ENCODE measurements around the gene IGDCC3.
A peak's percentile ranks its signal among the peaks of the same experiment; 100 is the strongest.

The IGDCC3 gene

DNA sequence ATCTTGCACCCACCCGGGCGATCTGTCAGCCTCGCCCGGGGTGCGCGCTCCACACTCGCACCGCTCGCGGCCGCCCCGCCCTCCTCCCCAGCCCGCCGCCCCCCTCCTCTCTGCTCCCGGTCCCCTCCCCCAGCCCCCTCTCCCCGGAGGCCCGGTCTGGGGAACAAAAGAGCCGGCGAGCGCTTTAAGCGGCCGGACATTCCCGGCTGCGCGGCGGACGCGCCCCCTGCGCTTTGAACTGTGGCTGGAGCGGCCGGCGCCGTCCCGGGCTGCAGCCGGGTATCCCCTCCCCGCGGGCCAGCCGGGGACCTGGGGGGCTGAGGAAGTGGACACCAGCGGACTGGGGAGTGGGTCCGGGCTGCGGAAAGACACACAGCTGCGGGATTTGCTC, at the start of gene IGDCC3:
Gene IGDCC3 (minus strand): TSS at position 27 of the 391 bp plus-strand sequence. CDS start 214 bp downstream, outside the sequence.
- Histone ChIP-seq H3K9ac (ENCODE audit: low read length) (no peak within 1 kb of the TSS), H3K4me1 (ENCODE audit: insufficient read depth, low read length) (peaks cover 4% of the 10 kb centered on the region), H3K4me3 (ENCODE audit: low read depth in 1 of 2, low read length in 2 of 2) (peak within 1 kb of the TSS; percentile 55 to 56), H3K27me3 (ENCODE audit: control insufficient read depth in 1 of 2, insufficient read depth in 2 of 2, low read length in 2 of 2) (peaks cover 25 to 47% of the 10 kb centered on the region in 2 donors), H3K9me3 (ENCODE audit: low read length) (no peaks in the 10 kb centered on the region), H3K27ac (ENCODE audit: low read depth, low read length) (no peak within 1 kb of the TSS), H3K36me3 (ENCODE audit: insufficient read depth, low read length) (no peaks in the 10 kb centered on the region)

DNA sequence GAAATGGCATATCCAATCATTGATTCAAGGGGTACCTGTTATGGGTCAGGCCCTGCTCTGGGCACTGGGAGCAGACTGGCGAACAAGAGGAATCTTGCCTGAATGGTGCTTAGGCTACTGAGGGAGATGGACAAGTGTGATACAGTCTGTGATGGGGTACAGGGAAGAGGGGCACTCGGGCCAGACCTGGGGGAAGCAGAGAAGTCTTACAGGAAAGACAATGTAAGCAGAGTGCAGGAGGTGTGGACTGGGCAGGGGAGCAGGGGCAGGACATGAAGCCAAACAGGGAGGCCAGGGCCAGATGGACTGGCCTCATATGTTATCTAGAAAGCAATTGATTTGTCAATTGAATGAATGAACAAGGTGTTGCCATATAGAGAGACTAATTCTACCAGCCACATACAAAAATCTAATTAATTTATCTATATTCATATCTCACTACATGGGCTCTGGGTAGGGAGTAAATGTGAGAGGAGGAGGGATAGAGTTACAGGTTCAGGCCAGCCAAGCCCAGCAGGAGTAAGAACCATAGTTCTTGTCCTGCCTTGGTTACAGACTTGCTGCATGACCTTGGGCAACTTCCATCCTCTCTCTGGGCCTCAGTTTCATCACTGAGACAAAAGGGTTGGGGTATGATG, 48.5 kb upstream of the IGDCC3 start:
- Histone ChIP-seq H3K4me1 (ENCODE audit: insufficient read depth, low read length) (peaks cover 5% of the 10 kb centered on the region), H3K27me3 (ENCODE audit: control insufficient read depth in 1 of 2, insufficient read depth in 2 of 2, low read length in 2 of 2) (no peaks in the 10 kb centered on the region), H3K36me3 (ENCODE audit: insufficient read depth, low read length) (no peaks in the 10 kb centered on the region), H3K9ac (ENCODE audit: low read length) (no peak overlapping the region), H3K4me3 (ENCODE audit: low read depth in 1 of 2, low read length in 2 of 2) (no peak overlapping the region), H3K27ac (ENCODE audit: low read depth, low read length) (no peak overlapping the region), H3K9me3 (ENCODE audit: low read length) (no peaks in the 10 kb centered on the region)

DNA sequence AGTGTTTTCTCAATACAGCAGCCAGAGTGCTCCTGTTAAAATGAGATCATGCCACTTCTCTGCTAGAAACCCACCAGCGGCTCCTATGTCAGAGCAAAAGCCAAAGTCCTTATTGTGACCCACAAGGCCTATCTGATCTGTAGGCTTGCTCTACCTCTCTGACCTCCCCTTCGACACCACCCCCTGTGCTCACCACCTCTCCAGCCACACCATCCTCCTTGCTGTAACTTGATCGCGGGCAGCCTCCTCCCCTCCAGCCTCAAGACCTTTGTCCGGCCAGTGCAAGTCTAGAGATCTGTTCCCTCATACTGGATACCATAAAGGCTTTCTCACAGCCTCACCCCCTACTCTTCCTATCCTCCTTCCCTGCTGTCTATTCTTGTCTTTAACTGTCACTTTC, 46.9 kb upstream of the IGDCC3 start:
- Histone ChIP-seq H3K36me3 (ENCODE audit: insufficient read depth, low read length) (no peaks in the 10 kb centered on the region), H3K9ac (ENCODE audit: low read length) (no peak overlapping the region), H3K27me3 (ENCODE audit: control insufficient read depth in 1 of 2, insufficient read depth in 2 of 2, low read length in 2 of 2) (no peaks in the 10 kb centered on the region), H3K4me1 (ENCODE audit: insufficient read depth, low read length) (peaks cover 17% of the 10 kb centered on the region), H3K27ac (ENCODE audit: low read depth, low read length) (no peak overlapping the region), H3K4me3 (ENCODE audit: low read depth in 1 of 2, low read length in 2 of 2) (no peak overlapping the region), H3K9me3 (ENCODE audit: low read length) (no peaks in the 10 kb centered on the region)

DNA sequence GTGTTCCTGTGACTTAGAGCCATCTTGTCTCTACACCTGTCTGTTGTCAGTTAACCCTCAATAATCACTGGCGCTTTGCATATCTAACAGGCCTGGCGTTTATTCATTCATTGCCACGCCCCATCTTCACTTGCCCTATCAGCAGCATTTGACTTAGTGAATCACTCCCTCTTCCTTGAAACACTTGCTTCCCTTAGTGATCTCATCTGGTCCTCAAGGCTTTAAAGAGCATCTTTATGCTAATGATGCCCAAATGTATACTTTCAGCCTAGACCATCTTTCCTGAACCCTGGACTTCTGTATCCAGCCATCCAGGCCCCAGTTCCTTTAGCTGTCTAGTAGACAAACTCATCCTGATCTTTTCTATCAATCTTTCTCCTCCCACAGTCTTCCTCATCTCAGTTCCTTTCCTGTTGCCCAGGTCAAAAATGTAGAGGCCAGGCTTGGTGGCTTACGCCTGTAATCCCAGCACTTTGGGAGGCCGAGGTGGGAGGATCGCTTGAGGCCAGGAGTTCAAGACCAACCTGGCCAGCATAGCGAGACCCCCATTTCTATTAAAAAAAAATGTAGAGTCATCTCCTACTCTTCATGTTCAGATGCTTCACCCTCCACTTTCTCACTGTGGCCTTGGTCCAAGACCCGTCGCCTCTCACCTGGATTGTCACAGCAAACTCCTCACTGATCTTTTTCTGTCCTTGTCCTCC, 46.3 kb upstream of the IGDCC3 start:
- H3K9me3 ChIP-seq (ENCODE audit: low read length), result no peaks in the 10 kb centered on the region
- no peaks in the 10 kb centered on the region for H3K27me3 ChIP-seq (ENCODE audit: control insufficient read depth in 1 of 2, insufficient read depth in 2 of 2, low read length in 2 of 2)

DNA sequence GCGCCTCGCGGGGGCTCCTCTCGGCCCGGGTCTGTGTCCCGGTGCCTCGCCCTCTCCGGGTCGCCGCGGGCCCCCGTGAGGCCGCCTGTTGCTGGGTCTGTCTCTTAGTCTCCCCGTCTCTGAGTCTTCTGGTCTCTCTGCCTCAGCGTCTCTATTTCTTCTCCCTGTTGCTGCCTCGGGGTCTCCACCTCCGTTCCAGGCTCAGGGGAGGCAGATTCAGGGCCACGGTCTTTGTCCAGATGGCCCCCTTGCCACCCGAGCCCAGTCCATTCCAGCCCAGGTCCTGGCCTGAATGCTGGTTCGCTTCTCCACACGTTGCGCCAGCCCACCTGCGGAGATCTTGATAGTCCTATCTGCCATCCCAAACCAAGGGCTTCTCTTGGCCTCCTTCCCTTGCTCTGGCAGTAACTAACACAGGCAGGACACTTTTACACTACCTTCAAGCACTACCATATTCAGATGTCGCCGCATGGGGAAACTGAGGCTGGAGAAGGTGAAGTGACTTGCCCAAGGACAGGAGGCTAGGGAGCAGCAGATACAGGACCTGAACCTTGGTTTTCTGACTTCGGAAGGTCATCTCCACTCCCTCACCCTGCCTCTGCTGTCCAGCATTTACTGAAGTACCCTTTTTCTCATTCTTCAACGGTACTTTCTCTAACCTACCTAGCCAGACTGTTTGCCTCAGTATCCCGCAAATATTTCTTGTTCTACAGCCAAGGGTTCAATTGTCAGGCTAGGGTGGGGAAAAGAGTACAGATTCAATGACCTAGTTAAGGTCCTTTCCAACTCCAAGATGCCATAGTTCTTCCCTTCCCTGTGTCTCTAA, 45.6 kb upstream of the IGDCC3 start:
- Histone ChIP-seq H3K36me3 (ENCODE audit: insufficient read depth, low read length) (no peaks in the 10 kb centered on the region), H3K27me3 (ENCODE audit: control insufficient read depth in 1 of 2, insufficient read depth in 2 of 2, low read length in 2 of 2) (no peaks in the 10 kb centered on the region), H3K9me3 (ENCODE audit: low read length) (no peaks in the 10 kb centered on the region), H3K27ac (ENCODE audit: low read depth, low read length) (no peak overlapping the region), H3K4me3 (ENCODE audit: low read depth in 1 of 2, low read length in 2 of 2) (peak overlapping the region in 1 of 2 donors; percentile 38), H3K4me1 (ENCODE audit: insufficient read depth, low read length) (peaks cover 17% of the 10 kb centered on the region), H3K9ac (ENCODE audit: low read length) (no peak overlapping the region)

More for the DNA sequence above, 46.3 kb upstream of the IGDCC3 start:
- H3K36me3 ChIP-seq (ENCODE audit: insufficient read depth, low read length), result no peaks in the 10 kb centered on the region
- H3K27ac ChIP-seq (ENCODE audit: low read depth, low read length), result no peak overlapping the region
- peaks cover 17% of the 10 kb centered on the region for H3K4me1 ChIP-seq (ENCODE audit: insufficient read depth, low read length)
- no peak overlapping the region for H3K9ac ChIP-seq (ENCODE audit: low read length)
- no peak overlapping the region for H3K4me3 ChIP-seq (ENCODE audit: low read depth in 1 of 2, low read length in 2 of 2)

DNA sequence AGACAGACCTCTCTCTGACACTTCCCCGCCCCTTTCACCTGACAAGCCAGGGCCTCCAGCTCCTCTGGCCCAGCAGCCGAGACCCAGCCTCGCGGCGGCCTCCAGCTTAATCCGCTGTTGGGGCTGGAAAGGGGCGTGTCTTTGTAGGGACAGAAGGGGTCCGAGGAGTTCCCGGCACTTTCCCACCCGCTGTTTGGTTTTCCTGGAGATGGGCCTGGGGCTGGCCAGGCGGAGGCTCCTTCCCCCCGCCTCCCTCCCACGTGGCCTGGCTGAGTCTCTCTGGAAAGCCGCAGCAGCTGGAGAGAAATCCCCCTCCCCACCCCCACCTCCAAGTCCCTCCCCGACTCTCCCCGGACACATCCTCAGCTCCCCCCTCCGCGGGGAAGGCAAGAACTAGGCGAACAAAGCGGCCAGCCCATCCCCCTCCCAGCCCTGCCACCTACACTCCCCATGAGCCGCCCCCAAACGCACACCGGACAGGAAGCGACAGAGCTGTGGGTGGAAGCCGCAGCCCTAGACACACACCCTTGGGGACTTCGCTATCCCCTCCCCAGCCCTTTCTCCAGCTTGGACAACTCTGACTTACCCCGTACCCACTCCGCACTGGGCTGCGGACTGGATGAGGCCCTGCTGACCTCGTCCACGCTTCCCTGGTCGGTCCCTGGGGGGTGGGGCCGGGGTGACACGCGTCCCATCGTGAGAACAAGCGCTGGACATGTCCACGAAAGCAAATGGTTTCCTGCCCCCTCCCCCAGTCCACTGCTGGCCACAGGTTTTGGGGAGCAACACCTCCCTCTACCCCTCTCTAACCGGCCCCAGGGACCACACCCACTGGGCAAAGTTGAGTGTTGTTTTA, 43.8 kb upstream of the IGDCC3 start:
- peaks cover 17% of the 10 kb centered on the region for H3K4me1 ChIP-seq (ENCODE audit: insufficient read depth, low read length)
- H3K36me3 ChIP-seq (ENCODE audit: insufficient read depth, low read length), result no peaks in the 10 kb centered on the region
- no peaks in the 10 kb centered on the region for H3K27me3 ChIP-seq (ENCODE audit: control insufficient read depth in 1 of 2, insufficient read depth in 2 of 2, low read length in 2 of 2)
- no peak overlapping the region for H3K9ac ChIP-seq (ENCODE audit: low read length)
- no peak overlapping the region for H3K27ac ChIP-seq (ENCODE audit: low read depth, low read length)
- peak overlapping the region; percentile 54 to 78 for H3K4me3 ChIP-seq (ENCODE audit: low read depth in 1 of 2, low read length in 2 of 2)
- no peaks in the 10 kb centered on the region for H3K9me3 ChIP-seq (ENCODE audit: low read length)

DNA sequence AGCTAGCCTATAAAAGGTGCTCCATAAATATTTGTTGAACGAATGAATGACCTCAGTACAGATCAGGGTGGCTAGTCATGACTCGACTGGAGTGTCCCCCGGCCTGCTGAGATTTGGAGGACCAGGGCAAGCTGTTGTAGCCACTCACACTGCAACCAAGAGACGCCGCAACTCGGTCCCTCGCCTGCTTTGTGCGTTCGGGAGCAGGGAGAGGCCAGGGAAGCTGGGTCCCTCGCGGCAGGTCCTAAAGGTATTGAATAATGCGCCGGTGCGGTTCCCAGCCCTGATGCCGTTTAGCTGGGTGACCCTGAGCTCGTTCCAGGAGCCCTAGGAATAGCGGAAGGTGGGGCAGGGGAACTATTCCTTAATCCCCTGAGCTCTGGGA, 43.2 kb upstream of the IGDCC3 start:
- Histone ChIP-seq H3K27ac (ENCODE audit: low read depth, low read length) (no peak overlapping the region), H3K9ac (ENCODE audit: low read length) (no peak overlapping the region), H3K27me3 (ENCODE audit: control insufficient read depth in 1 of 2, insufficient read depth in 2 of 2, low read length in 2 of 2) (no peaks in the 10 kb centered on the region), H3K9me3 (ENCODE audit: low read length) (no peaks in the 10 kb centered on the region), H3K4me3 (ENCODE audit: low read depth in 1 of 2, low read length in 2 of 2) (peak overlapping the region; percentile 54 to 78), H3K4me1 (ENCODE audit: insufficient read depth, low read length) (peaks cover 17% of the 10 kb centered on the region), H3K36me3 (ENCODE audit: insufficient read depth, low read length) (no peaks in the 10 kb centered on the region)

DNA sequence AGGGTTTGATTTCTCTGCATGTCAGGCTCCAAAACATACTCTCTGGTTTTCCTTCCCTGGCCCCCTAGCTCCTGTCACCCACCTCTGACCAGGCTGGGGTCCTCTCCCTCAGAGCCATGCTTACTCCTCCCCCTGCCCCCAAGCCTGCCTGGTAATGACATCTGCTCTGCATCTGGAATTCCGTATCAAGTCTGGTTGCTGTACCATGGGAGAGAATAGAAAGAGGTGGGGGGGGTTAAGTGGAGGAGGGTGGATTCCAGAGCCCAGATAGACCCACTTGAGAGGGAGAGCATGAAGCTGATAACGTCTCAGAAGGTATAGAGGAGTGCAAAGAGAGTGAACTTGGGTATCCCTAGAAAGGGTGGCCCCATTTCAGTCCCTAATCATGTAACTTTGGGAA, 40.8 kb upstream of the IGDCC3 start:
- no peak overlapping the region for H3K9ac ChIP-seq (ENCODE audit: low read length)
- peaks cover 25% of the 10 kb centered on the region for H3K4me1 ChIP-seq (ENCODE audit: insufficient read depth, low read length)
- no peaks in the 10 kb centered on the region for H3K27me3 ChIP-seq (ENCODE audit: control insufficient read depth in 1 of 2, insufficient read depth in 2 of 2, low read length in 2 of 2)
- H3K36me3 ChIP-seq (ENCODE audit: insufficient read depth, low read length), result no peaks in the 10 kb centered on the region
- no peak overlapping the region for H3K27ac ChIP-seq (ENCODE audit: low read depth, low read length)
- H3K4me3 ChIP-seq (ENCODE audit: low read depth in 1 of 2, low read length in 2 of 2), result no peak overlapping the region
- no peaks in the 10 kb centered on the region for H3K9me3 ChIP-seq (ENCODE audit: low read length)

DNA sequence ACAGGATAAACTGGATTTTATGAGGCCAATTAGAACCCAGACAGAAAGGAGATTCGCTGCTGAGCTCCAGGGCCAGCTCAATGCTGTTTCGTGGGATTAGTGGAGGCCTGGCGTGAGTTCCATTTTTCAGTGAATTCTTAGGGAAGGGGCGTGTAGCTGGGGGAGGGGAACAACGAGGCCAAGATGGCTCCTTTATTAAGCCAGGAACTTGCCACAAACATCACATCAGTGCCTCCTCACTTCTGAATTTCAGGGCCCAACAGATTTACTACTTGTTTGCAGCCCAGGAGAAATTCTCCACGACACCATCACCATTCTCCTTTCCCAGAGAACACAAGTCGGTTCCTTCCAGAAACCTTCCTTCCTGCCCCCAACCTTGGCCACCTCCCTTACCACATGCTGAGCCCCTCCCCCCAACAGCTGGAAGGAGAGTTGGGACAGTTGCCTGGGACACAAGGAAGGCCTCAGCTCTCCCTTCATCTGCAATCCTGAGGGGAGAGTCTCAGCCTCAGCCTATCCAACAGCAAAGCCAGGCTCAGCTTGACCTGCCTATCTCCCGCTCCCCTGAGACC, 39.1 kb upstream of the IGDCC3 start:
- Histone ChIP-seq H3K9me3 (ENCODE audit: low read length) (no peaks in the 10 kb centered on the region), H3K9ac (ENCODE audit: low read length) (no peak overlapping the region), H3K36me3 (ENCODE audit: insufficient read depth, low read length) (no peaks in the 10 kb centered on the region), H3K4me3 (ENCODE audit: low read depth in 1 of 2, low read length in 2 of 2) (no peak overlapping the region), H3K27me3 (ENCODE audit: control insufficient read depth in 1 of 2, insufficient read depth in 2 of 2, low read length in 2 of 2) (no peaks in the 10 kb centered on the region), H3K27ac (ENCODE audit: low read depth, low read length) (no peak overlapping the region), H3K4me1 (ENCODE audit: insufficient read depth, low read length) (peaks cover 23% of the 10 kb centered on the region)

DNA sequence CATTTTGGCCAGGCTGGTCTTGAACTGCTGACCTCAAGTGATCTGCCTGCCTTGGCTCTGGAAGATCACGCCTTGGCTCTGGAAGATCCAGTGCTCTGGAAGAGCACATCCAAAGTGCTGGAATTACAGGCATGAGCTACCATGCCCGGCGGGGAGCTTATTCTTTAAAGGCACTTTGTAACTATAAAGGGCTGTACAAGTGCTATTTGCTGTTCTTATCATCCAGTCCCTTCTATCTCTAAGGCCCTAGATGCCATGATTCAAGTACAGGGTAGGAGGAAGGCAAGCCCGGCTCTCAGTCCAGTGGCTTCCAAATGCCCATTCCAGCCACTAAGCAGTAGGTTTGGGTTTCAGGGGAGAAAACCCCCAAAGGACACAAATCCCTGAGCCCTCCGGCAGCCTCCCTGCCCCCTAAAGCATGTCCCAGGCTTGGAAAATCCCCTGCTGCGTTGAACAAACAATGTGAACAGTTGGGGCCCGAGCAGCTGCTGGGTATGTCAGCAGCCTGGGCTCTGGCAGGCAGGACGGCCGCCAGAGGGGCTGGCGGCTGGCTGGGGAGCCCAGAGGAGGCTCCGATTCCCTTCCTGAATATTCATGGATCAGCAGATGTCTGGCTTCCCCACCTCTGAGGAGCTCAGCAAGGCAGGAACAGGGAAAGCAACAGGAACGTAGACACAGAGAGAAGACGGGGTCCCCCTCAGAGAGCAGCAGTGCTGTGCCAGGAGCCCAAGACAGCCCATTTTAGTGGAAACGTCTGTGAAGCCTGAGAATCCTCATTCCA, 37.2 kb upstream of the IGDCC3 start:
- H3K27me3 ChIP-seq (ENCODE audit: control insufficient read depth in 1 of 2, insufficient read depth in 2 of 2, low read length in 2 of 2), result no peaks in the 10 kb centered on the region
- H3K9me3 ChIP-seq (ENCODE audit: low read length), result no peaks in the 10 kb centered on the region
- no peaks in the 10 kb centered on the region for H3K36me3 ChIP-seq (ENCODE audit: insufficient read depth, low read length)
- H3K27ac ChIP-seq (ENCODE audit: low read depth, low read length), result no peak overlapping the region
- H3K9ac ChIP-seq (ENCODE audit: low read length), result no peak overlapping the region
- H3K4me3 ChIP-seq (ENCODE audit: low read depth in 1 of 2, low read length in 2 of 2), result no peak overlapping the region
- H3K4me1 ChIP-seq (ENCODE audit: insufficient read depth, low read length), result peaks cover 8% of the 10 kb centered on the region

All from muscle layer of colon (tissue), 2 donors.